ENCODE results near the gene PARD3B. TPM values are rescaled to one million over a fixed set of nuclear protein-coding genes. Genes with fewer than 3 reads are reported as not detected.

PARD3B gene
- total RNA-seq, 1 experiment from 2014 or later, result 2.0 TPM

DNA sequence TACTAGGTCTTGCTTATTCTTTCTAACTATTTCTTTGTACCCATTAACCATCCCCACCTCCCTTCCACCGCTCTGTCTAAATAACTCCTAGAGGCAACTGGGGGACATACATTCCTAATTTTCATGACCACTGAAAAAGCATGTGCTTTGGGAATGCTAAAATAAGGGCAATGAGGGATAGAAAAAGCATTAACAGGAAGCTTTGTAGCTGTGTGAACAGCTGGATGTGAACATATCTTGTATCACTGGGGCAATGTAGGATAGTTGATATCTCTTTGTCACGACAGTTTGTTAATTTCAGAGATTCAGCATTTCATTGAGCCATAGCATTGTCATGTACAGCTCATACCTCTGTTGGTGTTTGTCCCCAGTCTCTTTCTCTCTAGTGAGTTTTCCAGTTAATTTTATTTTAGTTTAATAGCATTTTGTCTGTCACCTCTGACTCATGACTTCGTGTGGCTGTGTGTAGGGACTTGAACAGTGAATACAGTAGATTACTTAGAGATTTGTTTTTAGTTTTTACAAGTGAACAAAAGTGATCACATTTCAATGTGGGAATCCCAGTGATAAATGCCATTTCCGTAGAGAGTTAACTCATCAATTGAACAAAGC is 906.7 kb downstream of the PARD3B start:
- intact Hi-C loops (cut with micrococcal nuclease), result no loop called here
- Histone ChIP-seq H3K9me3 (ENCODE audit: control insufficient read depth in 1 of 2, insufficient read depth in 1 of 2, low read depth in 1 of 2, low read length in 2 of 2) (no peaks in the 10 kb centered on the region), H3K79me2 (ENCODE audit: insufficient read depth, low read length) (no peaks in the 10 kb centered on the region), H3K27me3 (ENCODE audit: insufficient read depth, low read length) (no peaks in the 10 kb centered on the region), H3K27ac (ENCODE audit: low read depth, low read length) (no peak overlapping the region), H4K20me1 (ENCODE audit: insufficient read depth) (0 out of 2 replicates have a peak, but pooled peaks cover 1% of the 10 kb centered on the region), H3K4me1 (ENCODE audit: control insufficient read depth in 1 of 2, insufficient read depth in 2 of 2, low read length in 2 of 2) (no peaks in the 10 kb centered on the region), H3K9ac (ENCODE audit: low read length) (no peak overlapping the region), H3K4me3 (replicated peaks in 1 of 2; ENCODE audit: low read depth in 1 of 2, low read length in 2 of 2) (no peak overlapping the region), H2AFZ (ENCODE audit: low read depth, low read length, poor library complexity, severe bottlenecking) (no peak overlapping the region), H3K36me3 (ENCODE audit: control insufficient read depth in 1 of 2, insufficient read depth in 2 of 2, low read length in 2 of 2) (no peaks in the 10 kb centered on the region), H3K4me2 (ENCODE audit: low read length) (no peak overlapping the region), H3K9me2 (ENCODE audit: insufficient read depth) (no peaks in the 10 kb centered on the region)
- ChIA-PET RAD21 (ENCODE audit: low non-redundant PET in 1 of 2, low total read pairs in 2 of 2, uncharacterized antibody in 2 of 2, unreplicated experiment in 2 of 2) (no interaction called here), POLR2A (no interaction called here), CTCF (no interaction called here)
- ATAC-seq (no peak), DNase-seq (ENCODE audit: low read depth, low spot score) (no peak)
- no peak for TF ChIP-seq TCF7L2 (IDR thresholded peaks at IDR 0.05; ENCODE audit: borderline replicate concordance, extremely low read depth, insufficient read depth, insufficient read length)
- no peak for TF ChIP-seq CBX3 (IDR thresholded peaks at IDR 0.05; ENCODE audit: low read depth)
- TF ChIP-seq POLR2AphosphoS5 (IDR thresholded peaks at IDR 0.05; ENCODE audit: low read depth, low read length), result no peak
- TF ChIP-seq, protein P1, sequence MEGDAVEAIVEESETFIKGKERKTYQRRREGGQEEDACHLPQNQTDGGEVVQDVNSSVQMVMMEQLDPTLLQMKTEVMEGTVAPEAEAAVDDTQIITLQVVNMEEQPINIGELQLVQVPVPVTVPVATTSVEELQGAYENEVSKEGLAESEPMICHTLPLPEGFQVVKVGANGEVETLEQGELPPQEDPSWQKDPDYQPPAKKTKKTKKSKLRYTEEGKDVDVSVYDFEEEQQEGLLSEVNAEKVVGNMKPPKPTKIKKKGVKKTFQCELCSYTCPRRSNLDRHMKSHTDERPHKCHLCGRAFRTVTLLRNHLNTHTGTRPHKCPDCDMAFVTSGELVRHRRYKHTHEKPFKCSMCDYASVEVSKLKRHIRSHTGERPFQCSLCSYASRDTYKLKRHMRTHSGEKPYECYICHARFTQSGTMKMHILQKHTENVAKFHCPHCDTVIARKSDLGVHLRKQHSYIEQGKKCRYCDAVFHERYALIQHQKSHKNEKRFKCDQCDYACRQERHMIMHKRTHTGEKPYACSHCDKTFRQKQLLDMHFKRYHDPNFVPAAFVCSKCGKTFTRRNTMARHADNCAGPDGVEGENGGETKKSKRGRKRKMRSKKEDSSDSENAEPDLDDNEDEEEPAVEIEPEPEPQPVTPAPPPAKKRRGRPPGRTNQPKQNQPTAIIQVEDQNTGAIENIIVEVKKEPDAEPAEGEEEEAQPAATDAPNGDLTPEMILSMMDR (IDR thresholded peaks at IDR 0.05 in 2 of 3, conservative IDR thresholded peaks at IDR 0.05 in 1 of 3; ENCODE audit: borderline replicate concordance in 1 of 3, insufficient read depth in 1 of 3, low read depth in 2 of 3, low read length in 2 of 3), result no peak
- TF ChIP-seq, protein P2, sequence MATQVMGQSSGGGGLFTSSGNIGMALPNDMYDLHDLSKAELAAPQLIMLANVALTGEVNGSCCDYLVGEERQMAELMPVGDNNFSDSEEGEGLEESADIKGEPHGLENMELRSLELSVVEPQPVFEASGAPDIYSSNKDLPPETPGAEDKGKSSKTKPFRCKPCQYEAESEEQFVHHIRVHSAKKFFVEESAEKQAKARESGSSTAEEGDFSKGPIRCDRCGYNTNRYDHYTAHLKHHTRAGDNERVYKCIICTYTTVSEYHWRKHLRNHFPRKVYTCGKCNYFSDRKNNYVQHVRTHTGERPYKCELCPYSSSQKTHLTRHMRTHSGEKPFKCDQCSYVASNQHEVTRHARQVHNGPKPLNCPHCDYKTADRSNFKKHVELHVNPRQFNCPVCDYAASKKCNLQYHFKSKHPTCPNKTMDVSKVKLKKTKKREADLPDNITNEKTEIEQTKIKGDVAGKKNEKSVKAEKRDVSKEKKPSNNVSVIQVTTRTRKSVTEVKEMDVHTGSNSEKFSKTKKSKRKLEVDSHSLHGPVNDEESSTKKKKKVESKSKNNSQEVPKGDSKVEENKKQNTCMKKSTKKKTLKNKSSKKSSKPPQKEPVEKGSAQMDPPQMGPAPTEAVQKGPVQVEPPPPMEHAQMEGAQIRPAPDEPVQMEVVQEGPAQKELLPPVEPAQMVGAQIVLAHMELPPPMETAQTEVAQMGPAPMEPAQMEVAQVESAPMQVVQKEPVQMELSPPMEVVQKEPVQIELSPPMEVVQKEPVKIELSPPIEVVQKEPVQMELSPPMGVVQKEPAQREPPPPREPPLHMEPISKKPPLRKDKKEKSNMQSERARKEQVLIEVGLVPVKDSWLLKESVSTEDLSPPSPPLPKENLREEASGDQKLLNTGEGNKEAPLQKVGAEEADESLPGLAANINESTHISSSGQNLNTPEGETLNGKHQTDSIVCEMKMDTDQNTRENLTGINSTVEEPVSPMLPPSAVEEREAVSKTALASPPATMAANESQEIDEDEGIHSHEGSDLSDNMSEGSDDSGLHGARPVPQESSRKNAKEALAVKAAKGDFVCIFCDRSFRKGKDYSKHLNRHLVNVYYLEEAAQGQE (IDR thresholded peaks at IDR 0.05; ENCODE audit: low read depth), result no peak
- no peak for TF ChIP-seq RAD21 (IDR thresholded peaks at IDR 0.05; ENCODE audit: low read depth)
- no peak for TF ChIP-seq CEBPB (IDR thresholded peaks at IDR 0.05; ENCODE audit: low read depth)
- TF ChIP-seq ELF1 (IDR thresholded peaks at IDR 0.05; ENCODE audit: borderline replicate concordance, low read depth), result no peak
- no peak for TF ChIP-seq JUND (IDR thresholded peaks at IDR 0.05)
- TF ChIP-seq, protein P3, sequence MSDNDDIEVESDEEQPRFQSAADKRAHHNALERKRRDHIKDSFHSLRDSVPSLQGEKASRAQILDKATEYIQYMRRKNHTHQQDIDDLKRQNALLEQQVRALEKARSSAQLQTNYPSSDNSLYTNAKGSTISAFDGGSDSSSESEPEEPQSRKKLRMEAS (IDR thresholded peaks at IDR 0.05), result no peak
- TF ChIP-seq EZH2 (IDR thresholded peaks at IDR 0.05), result no peak
- TF ChIP-seq ZNF274 (IDR thresholded peaks at IDR 0.05; ENCODE audit: low read depth, low read length), result no peak
- TF ChIP-seq SIN3A (IDR thresholded peaks at IDR 0.05; ENCODE audit: low read depth), result no peak
- no peak for TF ChIP-seq YY1 (IDR thresholded peaks at IDR 0.05; ENCODE audit: extremely low read depth, insufficient replicate concordance, low read depth, low read length)
- no peak for TF ChIP-seq FOSL1 (IDR thresholded peaks at IDR 0.05; ENCODE audit: low read depth)
- TF ChIP-seq POLR2A (IDR thresholded peaks at IDR 0.05; ENCODE audit: borderline replicate concordance, extremely low read depth, insufficient read depth, insufficient read length), result no peak
- BruUV-seq (replicated peaks), result no TSS peak
